Fibroblast of the aortic adventitia (primary cell): ENCODE measurements around the gene IGFBP5. TPM values are rescaled to one million over a fixed set of nuclear protein-coding genes. Genes with fewer than 3 reads are reported as not detected.

Experiments used
- DNase-seq: peaks from one replicate; pipeline ENCODE4 v3.0.0-alpha.2; 2010; ENCODE audit warnings: low read depth
- H3K4me3 ChIP-seq: 2 replicates; pipeline ENCODE4 v1.5.1; 2011; ENCODE audit warnings: low read depth, mild to moderate bottlenecking, control low read depth, low read length, moderate library complexity
- CTCF ChIP-seq: IDR thresholded peaks from 2 replicates; pipeline ENCODE4 v1.5.1; 2011; ENCODE audit warnings: mild to moderate bottlenecking, low read length, control low read depth, inconsistent platforms; ENCODE audit not compliant: insufficient read depth
- total RNA-seq: library from RNA; depleted of rRNA; stranded (reverse); fragments of >200 nt; gene quantifications from 2 replicates; pipeline ENCODE4 v1.2.3, GENCODE V29; 2012; ENCODE audit warnings: low replicate concordance

IGFBP5 gene
- total RNA-seq, 1 donor: 616 TPM

DNA sequence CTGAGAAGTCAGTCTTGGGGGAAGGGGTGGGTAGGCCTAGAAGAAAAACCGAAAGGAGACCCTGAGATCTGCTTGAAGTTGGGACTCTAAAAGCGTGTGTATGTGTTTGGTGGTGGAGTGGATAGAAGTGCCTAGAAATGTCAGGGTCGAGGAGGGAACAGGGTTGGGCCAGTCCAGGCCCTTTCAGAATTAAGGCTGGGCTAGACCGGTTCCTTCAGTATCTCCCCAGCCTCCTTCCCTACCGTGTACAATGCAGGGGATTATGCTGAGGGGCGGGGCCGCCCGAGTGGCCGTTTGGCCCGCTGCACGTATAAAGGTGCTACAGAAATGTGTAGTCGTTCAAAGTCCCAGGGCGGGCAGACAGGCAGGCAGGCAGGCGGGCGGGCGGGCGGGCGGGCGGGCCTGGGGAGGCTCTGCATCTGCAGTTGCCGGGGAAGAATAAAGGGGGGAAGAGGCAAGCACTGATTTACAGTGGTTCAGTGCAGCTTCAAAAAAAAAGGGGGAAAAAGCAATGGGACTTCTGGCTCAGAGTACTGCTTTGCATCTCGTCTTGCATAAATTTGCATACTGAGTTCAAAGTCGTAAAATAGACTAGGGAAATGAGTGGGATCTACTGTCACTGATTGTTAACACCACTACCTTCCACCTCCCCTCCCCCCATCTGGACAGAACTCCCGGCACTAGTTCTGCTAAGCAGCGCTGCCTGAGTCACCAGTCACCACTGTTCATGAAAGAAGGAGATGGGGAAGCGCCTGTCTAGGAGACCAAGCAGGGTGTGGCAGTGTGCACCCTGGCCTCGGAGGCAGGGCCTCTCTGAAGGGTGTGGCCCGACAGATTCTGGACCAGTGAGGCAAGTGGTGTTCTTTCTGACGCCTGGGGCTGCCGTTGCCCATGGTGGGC is 58.5 kb downstream of the IGFBP5 start:
- H3K4me3 ChIP-seq: no peak overlapping the region
- no peak for DNase-seq
- no peak for TF ChIP-seq CTCF

- no peak for DNase-seq
- TF ChIP-seq CTCF: no peak
- H3K4me3 ChIP-seq: no peak overlapping the region
Observed at GRCh38 chr2:216635701-216636550, 59.4 kb downstream of the IGFBP5 start.

GRCh38 chr2:216635171-216635570 is 60.2 kb downstream of the IGFBP5 start:
- no peak for TF ChIP-seq CTCF
- no peak for DNase-seq
- no peak overlapping the region for H3K4me3 ChIP-seq

GRCh38 chr2:216634370-216635148 is 60.8 kb downstream of the IGFBP5 start:
- H3K4me3 ChIP-seq: no peak overlapping the region
- no peak for TF ChIP-seq CTCF
- DNase-seq: no peak

- DNase-seq: no peak
- TF ChIP-seq CTCF: no peak
Observed at GRCh38 chr2:216633616-216634369, 61.6 kb downstream of the IGFBP5 start.

More at GRCh38 chr2:216633616-216634369, 61.6 kb downstream of the IGFBP5 start:
- H3K4me3 ChIP-seq: peak overlapping the region; percentile 37
